ENCODE data around the gene TRAM2.
"Not testable (repeated sequence)": the region's sequence is repeated elsewhere in the genome, so short reads cannot be mapped to it uniquely, and the experiment has no call there.

Gene TRAM2

DNA sequence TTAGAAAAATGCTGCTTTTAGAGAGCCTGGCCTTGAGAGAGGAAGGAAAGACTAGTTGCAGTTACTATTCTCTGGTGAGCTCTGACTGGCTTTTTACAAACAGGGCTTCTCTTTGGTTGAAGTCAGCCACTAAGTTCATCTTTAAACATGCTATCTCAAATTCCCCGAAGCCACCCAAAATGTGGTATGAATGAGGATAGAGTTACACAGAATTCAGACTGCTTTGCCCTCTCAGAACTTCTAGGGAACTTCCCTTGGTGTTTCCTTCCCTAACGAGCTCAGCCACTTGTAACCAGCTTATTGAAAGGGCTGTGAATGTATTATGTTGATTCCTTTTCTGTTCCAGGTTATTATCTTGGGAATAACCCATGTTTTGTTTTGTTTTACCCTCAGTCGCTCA lies 83.2 kb downstream of the TRAM2 start:
- no peak for DNase-seq (ENCODE audit: low read depth)

DNA sequence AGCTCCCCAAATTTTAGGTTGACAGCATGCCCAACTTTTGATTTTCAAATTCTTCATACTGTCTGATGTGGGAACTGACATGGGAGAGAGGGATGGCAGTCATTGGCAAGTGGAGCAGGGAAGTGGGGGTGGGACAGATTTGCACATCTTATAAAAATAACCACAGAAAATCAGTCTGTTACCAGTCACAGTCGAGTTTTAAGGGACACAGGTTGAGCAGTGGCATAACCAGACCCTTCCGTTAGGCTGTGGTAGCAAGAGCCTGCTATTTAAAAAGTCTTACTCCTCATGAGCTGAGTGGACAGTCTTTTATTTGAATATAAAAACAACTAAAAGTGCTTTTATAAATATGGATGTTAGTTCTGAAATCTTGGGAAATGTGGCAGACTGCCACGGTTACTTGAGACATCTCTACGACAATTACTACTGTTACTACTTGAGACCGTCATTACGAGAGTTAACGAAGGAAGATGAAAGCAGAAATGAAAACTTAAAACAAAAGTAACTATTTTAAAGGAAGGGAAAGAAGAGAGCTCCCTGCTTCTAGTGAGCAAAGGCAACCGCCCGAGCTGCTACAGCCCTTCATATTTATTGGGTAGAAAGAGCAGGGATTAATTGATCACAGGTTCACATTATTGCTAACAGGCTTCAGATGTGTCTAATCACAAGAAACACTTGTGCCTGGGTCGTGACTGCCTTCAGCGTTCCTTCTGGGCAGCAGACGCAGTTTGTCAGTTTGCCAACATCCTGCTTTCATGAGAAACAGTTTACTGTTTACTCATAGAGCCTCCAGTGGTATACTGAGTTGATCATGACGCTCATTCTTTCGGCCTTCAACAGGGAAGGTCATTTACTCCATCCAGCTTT lies 85.4 kb downstream of the TRAM2 start:
- DNase-seq (ENCODE audit: low read depth): no peak

DNA sequence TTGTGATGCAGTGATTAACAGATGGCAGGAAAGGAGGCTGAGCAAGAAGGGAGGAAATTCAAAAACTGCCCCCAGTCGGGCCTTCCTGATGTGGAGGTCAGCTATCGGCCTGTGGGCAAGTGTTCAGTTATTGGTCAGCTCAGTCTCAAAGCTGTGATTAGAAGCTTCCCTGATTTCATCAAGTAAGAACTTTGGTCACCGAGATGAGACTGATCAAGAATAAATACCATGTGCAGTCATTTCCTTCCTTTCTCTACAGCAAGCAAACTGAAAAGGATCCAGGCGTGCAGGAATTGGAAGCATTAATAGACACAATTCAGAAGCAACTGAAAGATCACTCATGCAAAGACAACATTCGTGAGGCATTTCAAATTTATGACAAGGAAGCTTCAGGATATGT lies 87.0 kb downstream of the TRAM2 start:
- no peak for DNase-seq (ENCODE audit: low read depth)

DNA sequence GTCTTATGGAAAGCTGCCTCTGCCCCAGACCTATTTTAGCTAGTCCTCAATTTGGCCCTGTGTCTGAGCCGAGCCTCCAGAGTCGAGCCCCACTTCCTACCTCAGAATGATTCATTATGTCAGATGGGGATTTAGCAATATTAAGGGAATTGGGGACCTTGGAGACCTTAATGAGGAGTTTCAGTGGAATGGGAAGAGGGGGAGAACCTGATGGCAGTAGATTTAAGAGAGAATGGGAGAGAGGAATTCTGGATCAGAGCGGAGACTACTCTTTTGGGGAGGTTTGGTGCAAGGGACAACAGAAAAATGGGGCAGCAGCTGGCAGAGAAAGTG lies 93.2 kb downstream of the TRAM2 start:
- no peak for DNase-seq (ENCODE audit: low read depth)

DNA sequence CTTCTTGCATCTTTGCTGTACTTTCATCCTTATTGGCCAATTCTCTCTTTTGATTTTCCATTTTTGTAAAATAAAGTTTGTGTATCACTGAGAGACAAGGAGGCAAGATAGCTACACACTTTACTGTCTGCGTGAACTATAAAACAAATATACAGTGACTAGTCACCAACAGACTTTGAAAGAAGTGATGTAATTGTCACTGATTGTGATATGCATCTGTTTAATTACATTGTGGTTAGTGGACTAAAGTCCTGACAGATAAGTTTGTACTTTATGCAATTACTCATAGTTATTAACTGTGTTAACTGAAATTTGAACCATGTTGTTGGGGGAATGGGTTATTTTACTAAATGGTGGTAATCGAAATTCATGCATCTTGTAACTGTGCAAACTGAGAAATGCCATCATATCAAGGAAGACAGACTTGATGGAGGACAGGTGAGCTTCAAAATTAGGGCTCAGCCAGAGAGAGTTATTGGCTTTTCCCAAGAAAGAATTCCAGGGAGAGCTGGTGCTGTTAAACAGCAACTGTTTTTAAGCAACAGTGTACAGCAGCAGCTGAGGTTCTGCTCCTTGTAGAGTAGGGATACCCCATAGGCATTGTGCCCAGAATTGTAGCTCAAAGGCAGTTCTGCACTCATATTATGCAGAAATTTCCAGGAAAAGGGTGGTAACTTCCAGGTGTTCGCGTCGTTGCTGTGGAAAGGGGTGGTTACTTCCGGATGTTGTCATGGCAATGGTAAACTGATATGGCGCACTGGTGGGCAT lies 93.8 kb downstream of the TRAM2 start:
- no peak for DNase-seq (ENCODE audit: low read depth)

DNA sequence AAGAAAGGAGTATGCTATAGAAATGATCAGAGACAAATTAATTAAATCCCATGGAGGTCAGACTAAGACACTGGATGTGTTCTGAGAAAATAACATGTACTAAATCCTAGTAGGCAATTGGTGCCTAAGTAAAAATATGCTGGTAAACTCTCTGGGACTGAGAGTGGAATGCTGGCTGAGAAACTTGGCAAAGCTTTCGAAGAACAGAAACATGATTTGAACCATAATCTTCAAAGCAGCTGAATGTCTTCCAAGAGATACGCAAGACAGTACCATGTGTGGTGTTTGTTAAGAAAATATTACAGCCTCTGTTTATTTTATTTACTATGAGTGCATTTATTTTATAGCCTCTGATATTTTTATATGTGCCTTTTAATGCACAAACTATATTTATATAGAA lies 101.6 kb downstream of the TRAM2 start:
- no peak for DNase-seq (ENCODE audit: low read depth)

DNA sequence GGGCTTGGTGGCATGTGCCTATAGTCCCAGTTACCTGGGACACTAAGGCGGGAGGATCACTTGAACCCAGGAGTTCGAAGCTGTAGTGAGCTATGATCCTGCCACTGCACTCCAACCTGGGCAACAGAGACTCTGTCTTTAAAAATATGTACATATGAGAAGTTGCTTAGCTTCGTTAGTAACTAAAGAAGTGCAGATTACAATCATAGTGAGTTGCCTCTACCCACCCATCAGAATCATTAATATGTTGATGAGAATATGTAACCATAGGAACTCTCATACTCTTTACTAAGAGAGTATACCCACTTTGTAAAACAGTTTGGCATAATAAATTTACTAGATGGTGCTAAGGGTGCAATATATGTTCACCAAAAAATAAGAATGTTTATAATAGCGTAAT lies 102.7 kb downstream of the TRAM2 start:
- no peak for DNase-seq (ENCODE audit: low read depth)

DNA sequence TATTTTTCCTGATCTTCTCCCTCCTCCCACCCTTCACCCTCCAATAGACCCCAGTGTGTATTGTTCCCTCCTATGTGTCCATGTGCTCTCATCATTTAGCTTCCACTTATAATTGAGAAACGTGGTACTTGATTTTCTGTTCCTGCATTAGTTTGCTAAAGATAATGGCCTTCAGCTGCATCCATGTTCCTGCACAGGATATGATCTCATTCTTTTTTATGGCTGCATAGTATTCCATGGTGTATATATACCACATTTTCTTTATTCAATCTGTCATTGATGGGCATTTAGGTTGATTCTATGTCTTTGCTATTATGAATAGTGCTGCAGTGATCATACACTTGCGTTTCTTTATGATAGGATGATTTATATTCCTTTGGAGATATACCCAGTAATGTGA lies 115.7 kb downstream of the TRAM2 start:
- not testable (repeated sequence) for DNase-seq (ENCODE audit: low read depth)

DNA sequence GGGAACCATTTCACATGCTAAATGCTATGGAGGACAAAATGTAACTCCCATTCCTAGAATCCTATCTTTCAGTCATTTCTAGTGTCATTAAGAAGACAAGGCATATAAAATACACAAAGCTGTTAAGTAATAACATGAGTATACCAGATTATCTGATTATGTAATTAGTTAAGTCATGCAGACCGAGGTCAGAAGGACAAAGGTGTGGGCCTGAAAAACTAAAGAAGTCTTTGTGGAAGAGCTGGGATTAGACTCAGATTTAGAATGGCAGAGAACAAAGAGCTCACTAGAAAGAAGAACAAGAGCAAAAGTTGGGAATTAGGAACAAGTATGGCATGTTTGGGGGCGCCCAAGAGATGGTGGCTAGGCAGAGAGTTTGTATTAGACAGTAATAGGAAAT lies 119.8 kb downstream of the TRAM2 start:
- no peak for DNase-seq (ENCODE audit: low read depth)

DNA sequence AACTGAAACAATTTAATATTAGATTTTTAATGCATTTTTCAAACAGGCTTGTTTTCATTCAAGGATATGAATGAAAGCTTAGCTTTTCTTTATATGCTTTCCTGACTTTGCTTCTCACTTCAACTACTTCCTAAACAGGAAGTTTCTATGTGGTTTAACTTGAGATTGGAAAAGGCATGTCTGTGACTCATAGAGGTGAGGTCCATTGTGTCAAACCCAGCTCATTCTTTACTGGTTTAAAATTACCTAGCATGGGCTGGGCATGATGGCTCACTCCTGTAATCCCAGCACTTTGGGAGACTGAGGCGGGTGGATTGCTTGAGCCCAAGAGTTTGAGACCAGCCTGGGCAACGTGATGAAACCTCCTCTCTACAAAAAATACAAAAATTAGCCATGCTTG lies 122.3 kb downstream of the TRAM2 start:
- no peak for DNase-seq (ENCODE audit: low read depth)
